GM19438 (cell line): ENCODE data around the gene LYRM1.
A peak's percentile ranks its signal among the peaks of the same experiment; 100 is the strongest.
"Not testable (repeated sequence)": the region's sequence is repeated elsewhere in the genome, so short reads cannot be mapped to it uniquely, and the experiment has no call there.

Experiments
- ATAC-seq: cut with Tn5 transposase; IDR thresholded peaks from one replicate; pipeline ENCODE4 v1.9.1; 2021; ENCODE audit warnings: low read depth; ENCODE audit not compliant: unreplicated experiment

LYRM1 gene

GRCh38 chr16:20900299-20901067 lies at the start of gene LYRM1, which contains the start of gene DCUN1D3:
Gene LYRM1, plus strand, starts transcription at chr16:20900771. Its CDS starts 14,785 bp downstream, at chr16:20915556.
Gene DCUN1D3, minus strand, starts transcription at chr16:20900358. Its CDS starts 37,820 bp downstream, at chr16:20862538.
- peak; percentile 76 for ATAC-seq

- ATAC-seq = no peak
Observed at GRCh38 chr16:20850981-20851380, 49.6 kb upstream of the LYRM1 start.

- ATAC-seq = no peak
Observed at GRCh38 chr16:20851601-20852000, 49.0 kb upstream of the LYRM1 start.

- no peak for ATAC-seq
Observed at GRCh38 chr16:20853143-20853542, 47.4 kb upstream of the LYRM1 start.

GRCh38 chr16:20853981-20854620 lies 46.5 kb upstream of the LYRM1 start:
- no peak for ATAC-seq

GRCh38 chr16:20854963-20855362 lies 45.6 kb upstream of the LYRM1 start:
- no peak for ATAC-seq

- no peak for ATAC-seq
Observed at GRCh38 chr16:20857281-20857680, 43.3 kb upstream of the LYRM1 start.

GRCh38 chr16:20859229-20859628 lies 41.3 kb upstream of the LYRM1 start:
- ATAC-seq = no peak

GRCh38 chr16:20859699-20860098 lies 40.9 kb upstream of the LYRM1 start:
- ATAC-seq = no peak

- ATAC-seq = no peak
Observed at GRCh38 chr16:20860361-20860760, 40.2 kb upstream of the LYRM1 start.

- ATAC-seq = not testable (repeated sequence)
Observed at GRCh38 chr16:20860995-20861394, 39.6 kb upstream of the LYRM1 start.

- ATAC-seq = no peak
Observed at GRCh38 chr16:20862162-20862960, 38.2 kb upstream of the LYRM1 start.

GRCh38 chr16:20864376-20864775 lies 36.2 kb upstream of the LYRM1 start:
- not testable (repeated sequence) for ATAC-seq

- no peak for ATAC-seq
Observed at GRCh38 chr16:20865420-20866131, 35.0 kb upstream of the LYRM1 start.

GRCh38 chr16:20866145-20866772 lies 34.3 kb upstream of the LYRM1 start:
- ATAC-seq = no peak

GRCh38 chr16:20866801-20867200 lies 33.8 kb upstream of the LYRM1 start:
- no peak for ATAC-seq

- ATAC-seq = no peak
Observed at GRCh38 chr16:20867585-20867984, 33.0 kb upstream of the LYRM1 start.

- ATAC-seq = no peak
Observed at GRCh38 chr16:20868890-20869289, 31.7 kb upstream of the LYRM1 start.

GRCh38 chr16:20870122-20870820 lies 30.3 kb upstream of the LYRM1 start:
- no peak for ATAC-seq
